ENCODE results near the gene B3GALT6.

Gene B3GALT6

DNA sequence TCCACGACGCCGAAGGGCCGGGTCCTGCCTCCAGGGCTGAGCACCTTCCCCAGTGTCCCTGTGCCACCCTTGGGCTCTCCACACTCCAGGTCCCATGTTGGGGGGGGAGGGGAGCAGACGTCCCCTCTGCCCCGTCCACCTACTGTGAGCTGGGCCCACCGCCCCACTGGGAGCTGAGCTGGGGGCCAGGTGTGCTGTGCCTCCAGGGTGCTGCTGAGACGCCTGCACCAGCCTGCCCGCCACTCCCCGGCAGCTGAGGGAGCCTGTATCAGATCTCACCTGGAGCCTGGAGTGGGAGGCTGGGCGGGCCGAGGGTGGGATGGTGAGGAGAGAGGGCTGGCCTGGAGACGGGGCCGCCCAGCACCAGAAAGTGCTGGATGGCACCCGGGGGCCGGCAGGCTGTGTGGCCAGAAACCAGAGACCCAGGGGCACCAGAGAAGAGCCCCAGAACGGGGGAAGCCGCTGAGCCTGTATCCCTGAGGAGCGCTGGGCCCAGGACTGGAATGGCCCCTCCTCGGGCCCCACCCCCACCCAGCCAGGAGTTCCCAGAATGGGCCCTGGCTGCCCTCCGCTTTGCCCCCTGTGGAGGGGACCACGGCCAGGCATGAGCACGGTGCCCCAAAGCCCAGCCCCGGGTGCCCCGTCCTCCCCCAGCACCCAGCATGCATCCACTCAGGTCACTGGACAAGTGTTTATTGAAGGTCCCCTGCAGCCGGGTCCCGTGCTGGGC lies 29.0 kb upstream of the B3GALT6 start:
- no peak for DNase-seq

DNA sequence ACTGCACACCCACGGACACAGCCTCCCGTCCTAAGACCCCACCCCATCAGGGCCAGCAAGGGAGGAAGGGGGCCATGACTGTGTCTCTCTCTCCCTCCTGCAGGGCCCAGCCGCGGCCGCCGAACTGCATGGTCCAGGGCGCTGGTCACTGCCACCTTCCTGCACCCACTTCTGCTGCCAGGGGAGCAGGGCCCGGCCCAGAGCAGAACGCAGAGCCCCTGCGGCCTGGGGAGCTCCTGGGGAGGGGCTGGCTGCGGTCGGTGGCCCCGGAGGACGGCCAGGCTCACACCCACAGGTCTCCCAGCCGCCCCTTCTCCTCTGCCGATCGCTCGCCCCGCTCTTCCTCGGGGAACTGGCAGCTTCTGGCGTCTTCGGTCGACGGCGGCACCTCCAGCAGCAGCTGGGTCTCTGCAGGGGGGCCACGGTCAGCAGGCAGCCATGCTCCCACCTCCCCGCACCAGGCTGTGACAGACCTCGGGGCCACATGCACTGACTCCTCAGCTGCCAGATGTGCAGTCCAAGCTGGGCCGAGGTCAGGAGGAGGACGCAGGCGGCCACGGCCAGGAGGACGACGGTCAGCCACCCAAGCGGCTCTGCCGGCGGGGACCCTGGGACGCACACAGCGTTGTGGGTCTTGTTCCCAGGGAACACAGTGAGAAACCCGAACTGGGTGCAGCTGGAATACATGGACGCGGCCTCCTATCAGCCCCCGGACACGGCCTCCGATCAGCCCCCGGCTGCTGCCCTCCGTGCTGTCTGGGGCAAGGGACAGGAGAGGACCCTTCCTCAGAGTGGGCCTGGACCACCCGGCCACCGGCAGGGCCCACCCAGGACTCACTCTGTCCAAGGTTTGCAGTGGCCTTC lies 28.2 kb upstream of the B3GALT6 start:
- DNase-seq: no peak

DNA sequence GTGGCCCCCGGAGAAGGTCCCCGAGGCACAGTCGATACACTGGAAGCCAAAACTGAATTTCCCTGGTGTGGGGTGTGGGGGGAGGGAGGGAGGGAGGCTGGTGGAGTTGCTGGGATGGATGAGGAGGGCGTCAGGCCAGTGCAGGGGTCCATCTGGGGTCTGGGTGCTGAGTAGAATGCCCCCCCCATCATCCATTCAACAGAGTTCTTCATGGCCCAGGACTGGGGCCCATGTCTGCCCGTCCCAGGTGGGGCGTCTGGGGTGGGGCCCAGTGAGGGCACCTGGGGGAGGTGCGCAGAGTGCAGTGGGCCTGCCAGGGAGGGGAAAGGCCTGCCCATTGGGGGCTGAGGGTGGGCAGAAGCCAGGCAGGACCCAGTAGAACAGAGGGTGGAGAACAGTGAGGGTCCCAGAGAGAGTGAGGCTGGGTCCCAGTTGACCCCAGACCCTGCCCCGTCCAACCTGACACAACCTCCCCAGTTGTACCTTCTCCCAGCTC lies 27.6 kb upstream of the B3GALT6 start:
- no peak for DNase-seq

DNA sequence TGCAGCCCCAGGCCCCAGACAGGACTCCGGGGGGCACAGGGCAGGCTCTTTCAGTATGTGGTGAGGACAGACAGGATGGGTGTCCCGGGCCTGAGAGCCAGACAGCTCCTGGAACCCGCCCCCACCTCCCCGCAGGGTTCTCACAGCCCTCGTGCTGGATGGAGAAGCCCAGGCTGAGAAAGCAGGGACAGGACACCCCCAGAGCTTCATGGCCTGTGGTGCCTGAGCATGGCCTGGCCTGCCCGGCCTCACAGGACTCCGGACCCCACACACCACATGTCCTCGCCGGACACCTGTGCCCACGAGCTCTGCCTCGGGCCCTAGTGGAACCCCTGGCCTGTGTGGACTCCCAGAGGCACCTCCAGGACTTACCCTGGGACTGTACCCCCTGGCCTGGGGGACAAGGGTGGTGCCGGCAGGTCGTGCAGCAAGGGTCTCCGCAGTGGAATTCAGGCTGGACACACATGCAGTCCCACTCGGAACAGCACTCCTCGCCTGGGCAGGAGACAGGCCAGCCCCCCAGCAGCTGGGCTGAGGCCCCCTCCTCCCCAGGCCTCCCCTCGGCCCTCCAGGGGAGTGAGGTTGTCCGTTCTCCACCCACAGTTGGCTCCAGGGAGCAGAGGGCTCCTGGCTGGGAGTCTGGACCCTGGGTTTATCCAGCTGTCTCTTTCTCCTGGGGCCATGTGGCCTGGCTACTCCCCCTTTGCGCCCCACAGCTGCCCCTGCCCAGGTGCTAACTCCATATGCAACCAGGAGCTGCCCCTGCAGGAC lies 26.9 kb upstream of the B3GALT6 start:
- no peak for DNase-seq

DNA sequence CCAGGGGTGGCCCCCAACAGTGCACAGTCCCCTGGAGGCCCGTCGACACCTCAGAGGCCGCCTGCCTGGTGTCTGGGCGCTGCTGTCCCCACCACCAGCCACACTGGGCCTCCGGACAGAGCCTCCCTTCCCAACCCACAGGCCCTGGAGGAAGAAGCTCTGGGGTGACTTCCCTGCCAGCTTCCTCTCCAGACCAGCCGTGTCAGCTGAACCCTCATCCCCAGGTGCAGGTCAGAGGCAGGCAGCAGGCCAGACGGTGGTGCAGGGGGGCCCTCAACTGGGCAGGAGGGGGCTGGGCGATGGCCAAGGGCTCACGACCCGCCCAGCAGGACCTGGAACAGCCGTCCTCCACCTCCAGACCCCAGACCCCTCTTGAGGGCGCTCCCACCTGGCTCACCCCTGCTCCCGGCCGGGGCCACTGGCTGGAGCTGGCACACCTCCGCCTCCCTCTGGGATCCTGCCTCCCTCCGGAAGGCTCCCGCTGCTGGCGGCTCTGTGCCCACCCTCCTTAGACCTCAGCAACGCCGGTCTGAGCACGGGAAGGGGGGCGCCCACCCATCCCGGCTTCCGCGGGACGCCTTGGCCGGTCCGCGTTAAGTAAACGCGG lies 26.2 kb upstream of the B3GALT6 start:
- DNase-seq: peak in 1 of 2 experiments; percentile 6

DNA sequence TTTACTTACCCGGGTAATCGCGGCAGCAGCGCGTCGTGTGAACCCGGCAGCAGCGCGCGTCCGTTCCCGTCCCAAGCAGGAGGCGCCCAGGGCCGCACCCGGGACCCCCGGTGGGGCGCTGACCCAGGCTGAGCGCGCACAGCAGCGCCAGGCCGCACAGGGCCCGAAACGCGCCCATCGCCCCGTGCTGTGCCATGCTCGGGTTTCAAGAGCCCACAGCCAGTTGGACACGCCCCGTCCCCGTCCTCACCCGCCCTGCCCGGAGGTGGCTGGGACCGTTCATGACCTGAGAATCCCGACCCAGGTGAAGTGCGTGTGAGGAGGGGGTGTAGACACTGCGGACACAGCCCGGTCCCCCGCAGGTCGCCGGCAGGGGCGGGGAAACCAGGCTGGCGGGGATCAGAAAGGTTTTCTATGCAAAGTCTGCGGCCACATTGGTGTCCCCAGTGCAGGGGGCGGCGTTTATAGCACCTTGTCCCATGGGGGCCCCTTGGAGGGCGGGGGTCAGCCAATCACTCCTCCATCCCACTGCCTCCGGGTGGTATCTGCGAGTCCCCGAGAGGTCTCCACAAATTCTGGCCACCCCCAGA lies 25.6 kb upstream of the B3GALT6 start, which contains the start of gene TNFRSF18:
Gene TNFRSF18, minus strand, starts transcription at position 217 of the 590 bp plus-strand sequence. Its CDS starts 21 bp downstream, at position 196.
- no peak for DNase-seq

DNA sequence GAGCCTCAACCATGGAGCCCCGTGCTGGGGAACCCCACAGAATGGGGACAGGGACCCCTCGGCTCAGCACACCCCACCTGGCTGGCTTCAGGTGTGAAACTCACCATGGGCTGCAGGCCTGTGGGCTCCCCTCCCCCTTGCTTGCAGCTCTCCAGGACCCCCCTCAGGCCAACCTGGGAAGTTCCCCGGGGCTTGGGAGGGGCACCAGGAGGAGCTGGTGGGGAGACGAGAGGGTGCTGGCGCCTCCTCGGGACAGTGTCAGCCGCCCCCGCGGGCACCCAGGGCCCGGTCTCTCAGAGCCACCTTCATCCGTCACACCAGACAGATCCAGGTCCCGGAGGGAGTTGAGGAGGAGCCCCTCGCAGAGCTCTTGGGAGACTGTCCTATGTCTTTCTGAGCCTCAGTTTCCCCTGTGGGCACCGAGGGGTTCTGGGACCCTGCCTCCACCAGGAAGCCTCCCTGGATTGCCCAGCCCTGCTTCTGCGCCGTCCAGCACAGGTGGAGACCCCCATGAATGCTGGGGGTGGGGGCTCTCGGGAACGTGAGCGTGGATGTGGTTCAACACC lies 25.0 kb upstream of the B3GALT6 start:
- DNase-seq: no peak

DNA sequence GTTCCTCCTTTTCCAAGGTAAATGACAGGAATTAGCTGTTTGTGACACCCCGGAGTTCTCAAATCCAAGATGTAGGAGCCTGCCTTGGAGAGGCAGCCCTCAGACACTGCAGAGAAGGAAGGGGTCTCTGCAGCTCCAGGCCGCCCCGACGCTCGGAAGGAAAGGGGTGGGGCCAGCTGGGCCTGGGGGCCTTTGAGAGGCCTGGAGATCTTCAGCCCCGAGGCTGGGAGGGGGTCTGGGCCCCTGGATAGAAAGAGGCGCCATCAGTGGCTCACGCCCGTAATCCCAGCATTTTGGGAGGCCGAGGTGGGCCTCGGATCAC lies 24.5 kb upstream of the B3GALT6 start:
- no peak for DNase-seq

DNA sequence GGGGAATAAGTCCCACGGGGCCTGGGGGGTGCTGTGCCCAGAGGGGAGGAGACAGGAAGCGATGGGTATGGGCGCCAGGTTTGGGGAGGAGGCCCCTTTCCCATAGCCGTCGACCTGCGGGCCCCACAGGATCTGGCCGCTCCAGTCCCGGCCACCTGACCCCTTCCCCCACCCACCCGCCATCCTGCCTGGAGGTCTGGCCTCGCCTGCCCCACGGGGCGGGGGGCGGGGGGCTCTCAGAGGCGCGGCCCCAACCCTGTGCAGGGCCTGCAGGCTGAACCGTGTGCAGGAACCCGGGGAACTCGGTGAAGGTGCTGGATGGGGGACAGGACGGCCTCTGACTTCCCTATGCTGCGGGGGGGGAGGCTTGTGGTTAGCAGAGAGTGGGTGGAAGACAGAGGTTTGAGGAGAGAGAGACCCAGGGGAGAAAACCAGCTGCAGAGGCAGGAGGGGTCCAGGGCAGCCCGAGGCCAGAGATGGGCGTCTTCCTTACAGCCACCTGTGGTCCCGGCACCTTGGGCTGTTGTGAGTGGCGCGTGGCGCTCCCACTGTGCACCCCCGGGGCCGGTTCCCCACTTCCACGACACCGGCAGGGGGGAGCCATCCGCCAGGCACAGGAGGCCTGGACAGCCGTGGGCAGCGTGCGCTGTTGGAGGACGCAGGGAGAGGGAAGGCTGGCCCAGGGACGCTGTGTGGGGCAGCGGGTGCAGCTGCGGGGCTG lies 23.2 kb upstream of the B3GALT6 start:
- peak; percentile 17 to 45 for DNase-seq

DNA sequence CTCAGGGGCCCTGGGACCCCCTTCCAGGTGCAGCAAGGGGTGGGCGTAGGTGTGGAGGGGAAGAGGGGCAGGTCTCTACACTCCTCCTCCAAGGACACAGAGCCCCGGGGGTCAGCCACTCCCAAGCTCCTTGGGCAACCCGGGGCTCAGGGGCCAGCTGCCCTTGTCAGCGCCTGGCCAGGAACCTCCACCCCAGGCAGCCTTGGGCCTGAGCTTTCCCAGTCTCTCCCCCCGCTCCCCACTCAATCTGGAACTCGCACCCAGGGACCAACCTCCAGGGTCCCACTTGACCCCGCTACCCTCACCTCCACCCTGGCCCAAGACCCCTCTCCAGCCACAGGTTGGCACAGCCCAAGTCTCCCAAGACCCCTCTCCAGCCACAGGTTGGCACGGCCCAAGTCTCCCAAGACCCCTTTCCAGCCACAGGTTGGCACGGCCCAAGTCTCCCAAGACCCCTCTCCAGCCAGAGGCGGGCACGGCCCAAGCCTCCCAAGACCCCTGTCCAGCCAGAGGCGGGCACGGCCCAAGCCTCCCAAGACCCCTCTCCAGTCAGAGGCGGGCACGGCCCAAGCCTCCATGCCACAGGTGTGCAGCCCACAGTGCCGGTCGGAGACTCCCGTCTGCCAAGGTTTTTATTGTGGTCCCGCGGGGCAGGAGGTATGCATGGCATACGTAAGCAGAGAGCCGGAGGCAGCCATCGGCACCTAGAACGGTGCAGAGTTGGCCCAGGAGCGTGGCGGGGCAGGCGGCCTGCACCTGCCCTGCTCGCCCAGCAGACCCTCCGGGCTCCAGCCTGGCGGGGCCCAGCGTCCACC lies 21.1 kb upstream of the B3GALT6 start:
- no peak for DNase-seq

DNA sequence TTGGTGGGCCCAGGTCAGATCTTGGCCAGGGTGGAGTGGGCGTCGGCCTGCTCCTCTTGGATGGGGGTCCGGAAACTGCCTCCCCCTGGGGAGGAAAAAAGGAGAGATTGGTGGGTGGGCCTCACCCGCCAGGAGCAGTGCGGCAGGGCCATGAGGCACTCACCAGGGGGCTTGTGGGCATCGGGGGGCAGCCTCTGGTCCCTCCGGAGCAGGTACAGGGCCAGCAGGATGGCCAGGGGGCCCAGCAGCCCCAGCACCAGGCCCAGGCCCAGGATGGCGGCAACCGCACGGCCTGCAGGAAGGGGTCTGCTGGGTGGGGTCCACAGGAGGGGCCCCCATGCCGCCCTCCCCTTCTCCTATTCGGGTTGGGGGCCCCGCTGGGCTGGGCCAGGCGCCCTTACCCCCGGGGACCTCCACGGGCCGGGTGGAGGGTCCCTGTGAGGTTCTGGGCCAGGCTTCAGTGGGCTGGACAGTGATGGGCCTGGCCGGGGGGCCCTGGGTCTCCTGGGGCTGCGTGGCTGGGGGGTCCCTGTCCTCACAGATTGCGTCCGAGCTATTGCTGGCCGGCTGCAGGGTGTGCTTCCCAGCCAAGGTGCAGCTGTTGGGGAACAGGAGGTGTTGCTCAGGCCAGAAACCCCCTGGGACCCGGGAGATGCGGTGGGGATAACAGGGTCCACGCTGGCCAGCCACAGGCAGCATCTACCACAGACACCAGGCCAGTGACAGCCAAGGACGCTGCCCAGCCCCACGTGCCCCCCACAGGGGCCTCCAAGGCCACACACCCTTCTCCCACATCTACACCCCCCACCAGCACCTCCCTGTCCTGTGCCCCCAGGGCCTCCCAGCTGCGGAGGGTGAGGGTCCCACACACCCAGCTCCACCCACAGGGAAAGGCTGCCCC lies 20.2 kb upstream of the B3GALT6 start:
- no peak for DNase-seq

DNA sequence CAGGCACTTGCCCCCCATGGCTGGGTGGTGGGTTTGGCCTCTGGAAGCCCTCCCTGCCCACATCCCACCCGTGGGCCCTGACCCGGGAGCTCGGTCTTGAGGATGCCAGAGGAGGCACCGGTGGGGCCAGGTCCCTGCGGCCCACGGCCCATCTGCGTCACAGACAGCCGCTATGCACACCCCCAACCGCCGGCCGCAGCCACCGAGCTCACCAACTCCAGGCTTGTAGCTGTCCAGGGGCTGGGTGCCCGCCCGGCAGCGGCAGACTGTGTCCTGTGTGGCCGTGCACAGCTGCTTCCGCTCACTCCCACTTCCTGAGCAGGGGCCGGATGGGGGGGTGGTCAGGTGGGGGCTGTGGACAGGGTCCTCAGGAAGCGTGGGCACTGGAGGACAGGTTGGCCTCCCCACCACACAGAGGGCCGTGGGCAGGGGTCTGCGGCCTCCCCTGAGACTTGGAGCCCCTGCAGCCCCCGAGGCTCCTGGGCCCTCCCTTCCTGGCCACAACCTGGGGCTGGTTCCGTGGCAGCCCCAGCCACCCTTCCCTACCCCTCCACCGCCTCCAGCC lies 19.2 kb upstream of the B3GALT6 start:
- peak; percentile 53 to 65 for DNase-seq

DNA sequence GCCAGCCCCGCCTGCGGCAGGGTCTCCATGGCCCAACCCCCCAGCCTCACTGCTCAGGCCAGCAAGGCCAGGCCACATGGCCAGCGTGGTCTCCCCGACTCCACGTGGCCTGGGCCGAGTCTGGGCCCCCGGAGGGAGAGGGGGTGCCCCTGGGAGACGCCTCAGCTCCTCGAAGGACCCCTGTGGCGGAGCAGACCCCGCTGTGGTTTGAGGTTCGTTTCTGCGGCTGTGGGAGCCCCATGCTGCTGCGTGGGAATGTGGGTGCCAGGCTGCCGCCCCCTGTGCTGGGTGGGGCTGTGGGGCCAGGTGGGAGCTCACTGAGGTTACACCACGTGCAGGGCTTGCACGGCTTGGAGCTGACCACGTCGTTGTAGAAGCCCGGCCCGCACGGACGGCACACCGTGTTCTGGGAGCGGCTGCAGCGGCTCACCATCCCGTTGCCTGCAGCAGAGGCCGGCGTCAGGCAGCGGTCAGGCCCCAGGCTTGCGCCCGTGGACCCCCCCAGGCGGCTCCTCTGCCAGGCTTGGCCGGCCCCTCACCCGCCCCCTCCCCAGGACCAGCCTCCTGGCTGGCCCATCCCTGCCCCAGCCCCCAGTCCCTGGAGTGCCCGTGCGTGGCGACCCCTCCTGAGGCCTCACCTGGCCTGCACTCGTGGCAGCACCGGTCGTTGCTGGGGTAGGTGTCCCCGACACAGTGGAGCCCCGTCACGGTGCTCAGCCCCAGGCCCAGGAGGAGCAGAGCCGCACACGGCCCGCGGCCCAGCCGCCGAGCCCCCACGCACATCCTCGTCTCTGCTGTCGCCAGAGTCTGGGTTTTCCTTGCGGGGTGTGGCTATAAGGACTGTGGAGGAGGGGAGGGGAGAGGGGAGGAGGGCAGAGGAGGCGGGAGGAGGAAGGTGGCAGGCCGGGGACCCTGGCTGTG lies 18.4 kb upstream of the B3GALT6 start, which contains the start of gene TNFRSF4:
Gene TNFRSF4, minus strand, starts transcription at position 809 of the 921 bp plus-strand sequence. Its CDS starts 26 bp downstream, at position 783.
- DNase-seq: no peak

DNA sequence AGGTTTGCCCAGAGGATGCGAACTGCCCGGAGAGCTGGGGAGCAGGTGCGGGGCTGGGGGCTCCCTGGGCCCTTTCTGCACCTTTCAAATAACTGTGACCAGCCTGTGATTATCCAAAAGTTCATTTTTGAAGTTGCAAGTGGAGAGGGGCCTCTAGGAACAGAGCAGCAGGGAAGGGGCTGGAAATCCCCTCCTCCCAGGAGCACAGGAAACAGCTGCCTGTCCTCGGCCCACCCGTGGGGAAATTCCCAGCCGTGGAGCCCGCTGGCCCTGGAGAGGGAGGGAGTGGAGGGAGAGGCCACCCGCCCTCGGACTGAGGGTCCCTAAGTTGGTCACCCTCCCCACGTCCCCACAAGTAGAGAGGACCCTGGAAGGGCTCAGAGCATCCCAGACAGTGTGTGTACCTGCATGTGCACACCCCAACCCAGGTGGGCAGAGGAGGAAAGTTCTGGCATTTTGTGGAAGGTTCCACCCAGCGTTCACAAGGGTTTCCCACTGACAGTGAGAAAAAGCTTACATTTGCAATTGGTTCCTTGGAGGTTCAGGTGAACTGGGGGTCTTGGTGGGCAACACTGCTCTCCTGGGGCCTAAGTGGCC lies 16.9 kb upstream of the B3GALT6 start:
- DNase-seq: no peak

DNA sequence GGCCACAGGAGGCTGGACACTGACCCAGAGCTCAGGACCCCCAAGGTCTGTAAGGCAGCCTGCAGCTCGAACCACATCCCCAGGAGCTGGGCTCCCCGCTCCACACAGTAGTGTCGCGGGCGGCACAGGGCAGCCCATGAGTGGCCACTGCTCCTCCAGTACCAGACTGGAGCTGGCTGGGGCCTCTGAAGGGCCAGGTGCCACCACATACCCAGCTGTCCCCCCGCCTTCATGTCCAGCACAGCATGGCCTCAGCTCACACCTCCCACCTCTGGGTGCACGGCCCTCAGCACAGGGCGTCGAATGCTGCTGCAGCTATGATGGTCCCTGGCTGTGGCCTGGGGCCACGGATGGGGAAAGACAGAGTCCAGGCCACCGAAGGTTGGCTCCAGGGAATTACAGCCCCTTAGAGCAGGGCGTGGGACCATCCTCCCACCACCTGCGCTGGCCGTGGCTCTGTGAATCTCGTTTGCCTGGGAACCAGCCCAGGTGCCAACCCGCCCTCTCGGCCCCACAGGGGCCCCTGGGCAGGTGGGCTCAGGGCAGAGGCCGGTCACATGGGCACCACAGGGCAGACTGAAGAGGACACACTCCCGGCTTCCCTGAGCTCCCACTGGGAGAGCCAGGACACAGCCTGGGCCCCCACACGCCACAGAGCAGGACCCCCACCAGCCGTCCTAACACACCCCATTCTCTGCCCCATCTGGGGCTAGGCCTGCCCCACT lies 16.0 kb upstream of the B3GALT6 start:
- no peak for DNase-seq

DNA sequence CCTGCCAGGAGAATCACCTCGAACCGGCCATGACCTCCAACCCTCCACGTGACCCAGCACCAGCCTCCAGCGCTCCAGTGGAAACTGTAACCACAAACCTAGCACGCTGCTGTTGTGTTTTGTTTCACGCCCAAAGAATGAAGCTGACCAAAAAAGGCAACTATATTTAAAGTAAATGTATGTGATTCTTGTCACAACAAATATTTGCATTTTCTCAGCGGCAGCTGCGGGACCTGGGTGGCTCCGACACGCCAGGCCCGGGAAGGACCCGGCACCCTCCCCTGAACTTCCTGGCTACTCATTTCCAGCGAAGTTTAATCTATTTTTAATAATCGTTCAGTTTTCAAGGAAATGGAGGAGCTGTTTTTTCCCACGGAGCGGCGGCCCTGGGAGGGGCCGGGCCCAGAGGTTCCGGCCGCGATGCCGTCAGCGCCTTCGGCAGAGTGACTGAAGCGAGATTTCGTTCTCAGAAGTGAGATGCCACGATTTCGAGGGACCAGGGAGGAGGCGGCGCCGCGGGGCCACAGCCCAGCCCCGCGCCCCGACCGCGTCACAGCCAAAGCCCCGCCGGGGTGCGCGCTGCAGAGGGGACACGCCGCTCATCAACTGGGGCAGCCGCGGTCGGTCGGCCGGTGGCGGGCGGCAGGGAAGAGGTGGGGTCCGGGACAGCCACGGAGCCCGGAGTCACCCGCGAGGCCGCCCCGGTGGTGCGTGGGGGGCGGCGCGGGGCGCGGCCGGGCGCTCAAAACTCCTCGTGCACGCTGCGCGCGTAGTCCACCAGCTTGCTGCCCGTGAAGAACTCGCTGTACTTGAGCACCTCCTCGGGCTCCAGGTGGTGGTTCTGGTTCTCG lies 15.0 kb upstream of the B3GALT6 start:
- no peak for DNase-seq
